SH-SY5Y (cell line): ENCODE measurements around the gene ADAM12.

ENCODE experiments used
- GATA2 ChIP-seq: IDR thresholded peaks from 2 replicates; pipeline ENCODE4 v1.6.1; 2011; ENCODE audit warnings: mild to moderate bottlenecking, low read depth, low read length
- GATA3 ChIP-seq: IDR thresholded peaks from 2 replicates; pipeline ENCODE4 v1.6.1; 2011; ENCODE audit warnings: low read depth, mild to moderate bottlenecking, low read length, moderate library complexity

DNA sequence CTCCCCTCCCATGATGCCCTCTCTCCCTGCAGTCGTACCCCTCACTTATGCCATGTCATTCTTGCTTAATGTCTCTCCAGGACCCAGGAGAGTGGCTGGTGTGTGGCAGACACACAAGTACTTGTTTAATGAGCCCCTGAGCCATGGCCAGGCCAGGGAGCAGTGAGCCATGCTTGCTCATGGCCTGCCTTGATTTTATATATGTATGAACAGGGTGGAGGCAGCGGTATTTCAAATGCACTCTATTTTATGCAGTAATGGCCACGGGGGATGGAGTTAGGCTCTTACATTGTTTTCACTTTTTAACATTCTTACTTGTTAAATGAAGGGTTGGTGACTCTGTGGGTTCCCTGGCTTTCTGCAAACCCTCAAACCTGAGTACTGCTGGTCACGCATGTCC lies 347.2 kb downstream of the ADAM12 start:
- TF ChIP-seq GATA3 (no peak), GATA2 (no peak)
